Esophagus squamous epithelium (tissue), 5 donors: ENCODE results near the gene WEE2. TPM values are rescaled to one million over a fixed set of nuclear protein-coding genes. Genes with fewer than 3 reads are reported as not detected.
"Not testable (repeated sequence)": the region's sequence is repeated elsewhere in the genome, so short reads cannot be mapped to it uniquely, and the experiment has no call there.

ENCODE experiments used
- DNase-seq: peaks from one replicate; lab custom pipeline; 2025; lab: John Stamatoyannopoulos, UW
- H3K27ac ChIP-seq, 4 donors: fragments of 200-600 bp; sonication (generic); one replicate each; pipeline ENCODE4 v1.5.1; 2016 to 2019; ENCODE audit warnings: mild to moderate bottlenecking in 1 of 4
- H3K27me3 ChIP-seq, 4 donors: fragments of 200-600 bp; sonication (generic); 1 replicate in 3 of 4; 2 replicates in 1 of 4; pipeline versions ENCODE4 v1.5.1 to v1.6.0; 2017 to 2021; ENCODE audit warnings: antibody characterized with exemption in 1 of 4
- H3K36me3 ChIP-seq, 3 donors: fragments of 200-600 bp; sonication (generic); one replicate each; pipeline ENCODE4 v1.5.1; 2016 to 2019
- H3K4me1 ChIP-seq, 3 donors: fragments of 200-600 bp; sonication (generic); one replicate each; pipeline ENCODE4 v1.5.1; 2017 to 2019
- H3K4me3 ChIP-seq, 4 donors: fragments of 200-600 bp; sonication (generic); 1 replicate in 3 of 4; 2 replicates in 1 of 4; pipeline ENCODE4 v1.5.1; 2016 to 2019; ENCODE audit warnings: mild to moderate bottlenecking in 2 of 4, moderate library complexity in 1 of 4
- H3K9me3 ChIP-seq, 3 donors: fragments of 200-600 bp; sonication (generic); one replicate each; pipeline ENCODE4 v1.5.1; 2016 to 2019
- CTCF ChIP-seq, 6 experiments: fragments of 450-650 bp in 4 of 6; fragments of 200-600 bp in 2 of 6; sonication (generic) in 2 of 6; IDR thresholded peaks; one replicate each; pipeline ENCODE4 v1.5.1; 2016 to 2019; ENCODE audit warnings: antibody characterized with exemption in 6 of 6, mild to moderate bottlenecking in 4 of 6, moderate library complexity in 4 of 6
- POLR2A ChIP-seq, 4 donors: fragments of 450-650 bp; IDR thresholded peaks; one replicate each; pipeline ENCODE4 v1.6.1; 2017; ENCODE audit warnings: antibody characterized with exemption in 4 of 4, mild to moderate bottlenecking in 4 of 4, moderate library complexity in 3 of 4
- WGBS, 2 donors: methylation state at CpG; one replicate each; pipeline ENCODE4 v1.1.5; 2018; 5-methylcytosine and 5-hydroxymethylcytosine counted together
- intact Hi-C: fragments of 100-400 bp; cut with DNase I; formaldehyde crosslinking; loops from one replicate; pipeline ENCODE4 v1.15.0; 2022
- small RNA-seq, 4 donors: library from RNA; depleted of rRNA; stranded (forward); fragments of <200 nt; gene quantifications; one replicate each; pipeline ENCODE3, GENCODE V24; 2016
- total RNA-seq, 4 donors: library from RNA; depleted of rRNA; stranded (reverse); fragments of >200 nt; gene quantifications; one replicate each; pipeline ENCODE4 v1.1.0, GENCODE V29; 2016
- donor health status: DM: yes; HTN: yes; CAD: no.

The WEE2 gene
- total RNA-seq, 4 donors from 2014 or later = not detected

DNA sequence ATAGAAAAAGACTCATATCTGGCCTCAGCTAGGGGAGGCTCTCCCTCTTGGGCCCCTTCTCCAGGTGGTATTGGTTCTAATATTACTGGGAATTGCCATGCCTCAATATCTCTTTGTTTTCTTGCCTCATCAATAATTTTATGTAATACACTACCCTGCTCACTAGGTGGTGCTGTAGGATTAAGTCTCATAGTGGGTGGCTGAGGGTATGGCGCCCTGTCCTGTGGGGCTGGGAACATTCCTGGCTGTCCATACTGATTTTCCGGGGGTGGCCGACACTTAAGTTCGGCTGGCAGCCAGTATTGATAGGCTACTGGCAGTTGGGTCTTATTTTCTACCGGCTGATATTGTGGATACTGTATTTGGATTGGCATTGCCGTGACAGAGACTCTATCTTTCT is 46.8 kb downstream of the WEE2 start:
- Histone ChIP-seq H3K9me3 (peaks cover 0 to 30% (median 25%) of the 10 kb centered on the region in 3 donors), H3K4me1 (no peaks in the 10 kb centered on the region), H3K4me3 (no peak overlapping the region), H3K27ac (no peak overlapping the region), H3K36me3 (peaks cover 16 to 100% (median 35%) of the 10 kb centered on the region in 3 donors), H3K27me3 (no peaks in the 10 kb centered on the region)
- TF ChIP-seq CTCF (IDR thresholded peaks at IDR 0.05) (peak in 3 of 6 experiments; percentile 24 to 41 (median 32)), POLR2A (IDR thresholded peaks at IDR 0.05) (no peak)
- 91% methylated on average over 6 of the region's 6 CpGs for WGBS, 2 donors
- intact Hi-C loops = no loop called here
- DNase-seq = no peak

- H3K36me3 ChIP-seq = peaks cover 0 to 77% (median 10%) of the 10 kb centered on the region in 3 donors
- WGBS, 2 donors = 94% methylated on average over 3 of the region's 3 CpGs
- TF ChIP-seq CTCF (IDR thresholded peaks at IDR 0.05) = no peak
- TF ChIP-seq POLR2A (IDR thresholded peaks at IDR 0.05) = no peak
Observed at GRCh38 chr7:141763797-141764196, 55.6 kb downstream of the WEE2 start, which contains the start of gene TAS2R3. Gene TAS2R3 (plus strand): TSS chr7:141764097. CDS start chr7:141764159, 62 bp downstream.

GRCh38 chr7:141770083-141770583 is 62.0 kb downstream of the WEE2 start:
- H3K4me1 ChIP-seq, H3K4me3 ChIP-seq, intact Hi-C loops, H3K27ac ChIP-seq, H3K9me3 ChIP-seq, DNase-seq, H3K27me3 ChIP-seq: not testable (repeated sequence)
- H3K36me3 ChIP-seq = peaks cover 0 to 27% (median 0%) of the 10 kb centered on the region in 3 donors
- 95 to 97% methylated on average over 3 of the region's 3 CpGs for WGBS, 2 donors

More at GRCh38 chr7:141763797-141764196, 55.6 kb downstream of the WEE2 start, which contains the start of gene TAS2R3:
- H3K27me3 ChIP-seq = no peaks in the 10 kb centered on the region
- intact Hi-C loops = no loop called here
- no peaks in the 10 kb centered on the region for H3K9me3 ChIP-seq
- no peaks in the 10 kb centered on the region for H3K4me1 ChIP-seq
- H3K27ac ChIP-seq = no peak within 1 kb of the TSS
- no peak within 1 kb of the TSS for H3K4me3 ChIP-seq
- no peak for DNase-seq

DNA sequence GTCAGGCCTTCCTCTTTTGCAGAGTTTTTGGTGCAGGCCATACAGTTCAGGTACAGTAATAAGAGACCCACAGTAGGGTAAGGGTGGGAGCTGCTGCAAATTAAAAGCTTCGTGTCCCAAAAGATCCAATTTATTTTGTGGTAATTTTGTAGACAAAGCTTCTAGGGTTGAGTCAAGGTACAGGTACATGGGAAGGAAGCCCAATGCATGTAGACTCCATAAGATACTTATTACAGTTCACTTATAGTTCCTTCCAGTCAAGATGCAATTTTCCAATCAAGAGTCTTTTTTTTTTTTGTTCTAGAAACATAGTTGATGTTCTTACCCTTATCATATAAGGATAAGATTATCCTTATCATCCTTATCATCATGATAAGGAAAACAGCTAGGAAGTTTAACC is 68.2 kb downstream of the WEE2 start, which contains the start of gene TAS2R4:
Gene TAS2R4 (plus strand): TSS at position 301 of the 400 bp plus-strand sequence. CDS start 1,815 bp downstream, outside the sequence.
- Histone ChIP-seq H3K36me3 (peaks cover 0 to 62% (median 0%) of the 10 kb centered on the region in 3 donors), H3K4me1 (no peaks in the 10 kb centered on the region), H3K27ac (no peak within 1 kb of the TSS), H3K27me3 (no peaks in the 10 kb centered on the region), H3K4me3 (no peak within 1 kb of the TSS), H3K9me3 (peaks cover 0 to 15% (median 0%) of the 10 kb centered on the region in 3 donors)
- intact Hi-C loops = no loop called here
- no peak for DNase-seq
- 93 to 100% methylated on average over 1 of the region's 1 CpG for WGBS, 2 donors
- no peak for TF ChIP-seq POLR2A (IDR thresholded peaks at IDR 0.05)
- no peak for TF ChIP-seq CTCF (IDR thresholded peaks at IDR 0.05)

Small RNA genes within 50 kb of the gene (small RNA-seq; reads per million reads assigned to genes)
- gene RNU1-82P = 0 reads per million in 4 donors

Other genes with a start within 250 kb of the WEE2 start
- 10 to 100 TPM; 11.2 to 22.5 (median 17.7) TPM for gene AGK, start 156.9 kb upstream of the WEE2 start, total RNA-seq
- 10 to 100 TPM; 11.8 to 28.6 (median 14.2) TPM for gene DENND11, start 6.2 kb upstream of the WEE2 start, total RNA-seq
- gene SSBP1, start 30.0 kb downstream of the WEE2 start, total RNA-seq = 100 to 1,000 TPM; 120 to 187 (median 146) TPM
- gene TAS2R3, start 55.7 kb downstream of the WEE2 start, total RNA-seq = 1 to 10 TPM in 2 of 4 donors, under 1 TPM in 1, not detected in 1; 0.35 to 3.2 (median 2.7) TPM
- 1 to 10 TPM in 2 of 4 donors, under 1 TPM in 2; 0.18 to 3.1 (median 1.3) TPM for gene TAS2R4, start 68.3 kb downstream of the WEE2 start, total RNA-seq
- gene TAS2R5, start 81.9 kb downstream of the WEE2 start, total RNA-seq = 1 to 10 TPM in 2 of 4 donors, under 1 TPM in 1, not detected in 1; 0.80 to 3.1 (median 2.3) TPM
- gene PRSS37, start 133.1 kb downstream of the WEE2 start, total RNA-seq = not detected
- not detected for gene OR9A4, start 208.0 kb downstream of the WEE2 start, total RNA-seq
- gene CLEC5A, start 238.6 kb downstream of the WEE2 start, total RNA-seq = 1 to 10 TPM in 2 of 4 donors, under 1 TPM in 2; 0.47 to 3.3 (median 1.1) TPM